Measurements from ENCODE around the gene TFB1M. TPM values are rescaled to one million over a fixed set of nuclear protein-coding genes. Genes with fewer than 3 reads are reported as not detected.

TFB1M gene
- total RNA-seq, 2 experiments from 2014 or later, result 45.1 to 48.5 TPM

- intact Hi-C loops (cut with micrococcal nuclease), result loop anchor here (2.0 to 5.0 kb wide), 2 partner anchors 300 to 1069 kb away; no protein-coding TSS in a partner anchor
- Mint-ChIP-seq H3K27ac (no peak overlapping the region), H3K9me3 (no peaks in the 10 kb centered on the region), H3K36me3 (no peaks in the 10 kb centered on the region), H3K4me1 (ENCODE audit: low read depth) (peaks cover 23% of the 10 kb centered on the region), H3K27me3 (no peaks in the 10 kb centered on the region), H3K4me3 (no peak overlapping the region)
- POLR2A ChIA-PET, result interaction anchor here (0.6 kb wide), 1 partner anchor 14 kb away, joined by 4 read pairs; the partner anchor contains the start of gene TFB1M
- no peak for DNase-seq
- CTCF ChIA-PET, result interaction anchor here (0.9 to 3.4 kb wide), 6 partner anchors 12 to 203 kb away, joined by 4 to 26 read pairs (median 16); no protein-coding TSS in a partner anchor
Observed at GRCh38 chr6:155328539-155329459, 14.5 kb upstream of the TFB1M start.

GRCh38 chr6:155328074-155328538 lies 13.8 kb upstream of the TFB1M start:
- ChIA-PET POLR2A (no interaction called here), CTCF (interaction anchor here (1.0 to 3.4 kb wide), 12 partner anchors 12 to 431 kb away, joined by 3 to 26 read pairs (median 6); no protein-coding TSS in a partner anchor)
- Mint-ChIP-seq H3K36me3 (no peaks in the 10 kb centered on the region), H3K9me3 (no peaks in the 10 kb centered on the region), H3K4me1 (ENCODE audit: low read depth) (peaks cover 16% of the 10 kb centered on the region), H3K4me3 (no peak overlapping the region), H3K27me3 (no peaks in the 10 kb centered on the region), H3K27ac (no peak overlapping the region)
- intact Hi-C loops (cut with micrococcal nuclease), result loop anchor here (2.0 to 5.0 kb wide), 2 partner anchors 301 to 1069 kb away; no protein-coding TSS in a partner anchor
- no peak for DNase-seq

- H3K4me1 Mint-ChIP-seq (ENCODE audit: low read depth), result peaks cover 13% of the 10 kb centered on the region
- peak overlapping the region; percentile 44 for H3K27ac Mint-ChIP-seq
- H3K36me3 Mint-ChIP-seq, result no peaks in the 10 kb centered on the region
- no peaks in the 10 kb centered on the region for H3K27me3 Mint-ChIP-seq
- peak; percentile 71 for DNase-seq
- POLR2A ChIA-PET, result no interaction called here
- no peak overlapping the region for H3K4me3 Mint-ChIP-seq
- CTCF ChIA-PET, result interaction anchor here (0.7 to 3.4 kb wide), 15 partner anchors 11 to 431 kb away, joined by 3 to 26 read pairs (median 4); no protein-coding TSS in a partner anchor
- no peaks in the 10 kb centered on the region for H3K9me3 Mint-ChIP-seq
- intact Hi-C loops (cut with micrococcal nuclease), result loop anchor here (1.0 to 5.0 kb wide), 3 partner anchors 203 to 1070 kb away; no protein-coding TSS in a partner anchor
Observed at GRCh38 chr6:155327326-155328073, 13.2 kb upstream of the TFB1M start.

- no peaks in the 10 kb centered on the region for H3K9me3 Mint-ChIP-seq
- CTCF ChIA-PET, result interaction anchor here (1.6 to 3.4 kb wide), 4 partner anchors 9 to 206 kb away, joined by 4 to 26 read pairs (median 14); no protein-coding TSS in a partner anchor
Observed at GRCh38 chr6:155325700-155326516, 11.6 kb upstream of the TFB1M start.

GRCh38 chr6:155324993-155325392 lies 10.7 kb upstream of the TFB1M start:
- no peaks in the 10 kb centered on the region for H3K27me3 Mint-ChIP-seq
- ChIA-PET CTCF (no interaction called here), POLR2A (no interaction called here)
- H3K4me3 Mint-ChIP-seq, result no peak overlapping the region
- H3K9me3 Mint-ChIP-seq, result no peaks in the 10 kb centered on the region
- no peak overlapping the region for H3K27ac Mint-ChIP-seq
- intact Hi-C loops (cut with micrococcal nuclease), result loop anchor here (5.0 kb wide), 1 partner anchor 1072 kb away; no protein-coding TSS in a partner anchor
- DNase-seq, result no peak
- H3K4me1 Mint-ChIP-seq (ENCODE audit: low read depth), result peaks cover 6% of the 10 kb centered on the region
- no peaks in the 10 kb centered on the region for H3K36me3 Mint-ChIP-seq

More at GRCh38 chr6:155325700-155326516, 11.6 kb upstream of the TFB1M start:
- Mint-ChIP-seq H3K27ac (no peak overlapping the region), H3K36me3 (no peaks in the 10 kb centered on the region), H3K4me3 (no peak overlapping the region), H3K27me3 (no peaks in the 10 kb centered on the region), H3K4me1 (ENCODE audit: low read depth) (peaks cover 13% of the 10 kb centered on the region)
- intact Hi-C loops (cut with micrococcal nuclease), result loop anchor here (5.0 kb wide), 1 partner anchor 1071 kb away; no protein-coding TSS in a partner anchor
- DNase-seq, result no peak
- POLR2A ChIA-PET, result interaction anchor here (0.5 kb wide), 1 partner anchor 1481 kb away, joined by 4 read pairs; no protein-coding TSS in a partner anchor

GRCh38 chr6:155324172-155324571 lies 9.9 kb upstream of the TFB1M start:
- no peaks in the 10 kb centered on the region for H3K27me3 Mint-ChIP-seq
- CTCF ChIA-PET, result no interaction called here
- intact Hi-C loops (cut with micrococcal nuclease), result no loop called here
- no peaks in the 10 kb centered on the region for H3K9me3 Mint-ChIP-seq
- POLR2A ChIA-PET, result no interaction called here
- DNase-seq, result no peak
- H3K27ac Mint-ChIP-seq, result no peak overlapping the region
- peaks cover 10% of the 10 kb centered on the region for H3K4me1 Mint-ChIP-seq (ENCODE audit: low read depth)
- no peak overlapping the region for H3K4me3 Mint-ChIP-seq
- no peaks in the 10 kb centered on the region for H3K36me3 Mint-ChIP-seq

- ChIA-PET CTCF (interaction anchor here (0.8 kb wide), 1 partner anchor 143 kb away, joined by 3 read pairs; no protein-coding TSS in a partner anchor), POLR2A (no interaction called here)
- Mint-ChIP-seq H3K36me3 (no peaks in the 10 kb centered on the region), H3K27ac (no peak overlapping the region), H3K4me1 (ENCODE audit: low read depth) (peaks cover 12% of the 10 kb centered on the region), H3K4me3 (no peak overlapping the region), H3K9me3 (no peaks in the 10 kb centered on the region), H3K27me3 (no peaks in the 10 kb centered on the region)
- intact Hi-C loops (cut with micrococcal nuclease), result loop anchor here (10.0 kb wide), 5 partner anchors 645 to 1955 kb away; no protein-coding TSS in a partner anchor
- DNase-seq, result no peak
Observed at GRCh38 chr6:155319902-155320301, 5.6 kb upstream of the TFB1M start.

GRCh38 chr6:155317186-155317585 lies 2.9 kb upstream of the TFB1M start:
- ChIA-PET POLR2A (no interaction called here), CTCF (interaction anchor here (1.0 to 5.3 kb wide), 6 partner anchors 11 to 389 kb away, joined by 3 to 53 read pairs (median 4); no protein-coding TSS in a partner anchor)
- Mint-ChIP-seq H3K36me3 (peaks cover 10% of the 10 kb centered on the region), H3K27me3 (no peaks in the 10 kb centered on the region), H3K9me3 (no peaks in the 10 kb centered on the region), H3K4me3 (no peak overlapping the region), H3K27ac (no peak overlapping the region), H3K4me1 (ENCODE audit: low read depth) (peaks cover 22% of the 10 kb centered on the region)
- no peak for DNase-seq
- intact Hi-C loops (cut with micrococcal nuclease), result loop anchor here (1.0 to 10.0 kb wide), 6 partner anchors 140 to 1958 kb away; no protein-coding TSS in a partner anchor

GRCh38 chr6:155316419-155316818 lies 2.1 kb upstream of the TFB1M start:
- H3K4me1 Mint-ChIP-seq (ENCODE audit: low read depth), result peaks cover 29% of the 10 kb centered on the region
- ChIA-PET CTCF (interaction anchor here (1.0 to 5.3 kb wide), 7 partner anchors 11 to 388 kb away, joined by 3 to 53 read pairs (median 3); no protein-coding TSS in a partner anchor), POLR2A (interaction anchor here (0.7 to 2.0 kb wide), 2 partner anchors 102 to 373 kb away, joined by 3 to 12 read pairs; no protein-coding TSS in a partner anchor)
- no peak for DNase-seq
- intact Hi-C loops (cut with micrococcal nuclease), result loop anchor here (10.0 kb wide), 5 partner anchors 642 to 1958 kb away; no protein-coding TSS in a partner anchor
- H3K36me3 Mint-ChIP-seq, result peaks cover 17% of the 10 kb centered on the region
- H3K27ac Mint-ChIP-seq, result no peak overlapping the region
- H3K9me3 Mint-ChIP-seq, result no peaks in the 10 kb centered on the region
- H3K27me3 Mint-ChIP-seq, result no peaks in the 10 kb centered on the region
- no peak overlapping the region for H3K4me3 Mint-ChIP-seq

GRCh38 chr6:155315516-155315871 lies 1.2 kb upstream of the TFB1M start:
- H3K27ac Mint-ChIP-seq, result peak overlapping the region; percentile 96
- no peaks in the 10 kb centered on the region for H3K27me3 Mint-ChIP-seq
- no peak for DNase-seq
- H3K9me3 Mint-ChIP-seq, result no peaks in the 10 kb centered on the region
- CTCF ChIA-PET, result interaction anchor here (1.1 to 5.3 kb wide), 9 partner anchors 11 to 387 kb away, joined by 3 to 53 read pairs (median 5); no protein-coding TSS in a partner anchor
- peaks cover 21% of the 10 kb centered on the region for H3K36me3 Mint-ChIP-seq
- peaks cover 35% of the 10 kb centered on the region for H3K4me1 Mint-ChIP-seq (ENCODE audit: low read depth)
- intact Hi-C loops (cut with micrococcal nuclease), result loop anchor here (2.0 to 10.0 kb wide), 8 partner anchors 387 to 1959 kb away; partner anchors contain the start of gene SCAF8
- H3K4me3 Mint-ChIP-seq, result peak overlapping the region; percentile 98
- POLR2A ChIA-PET, result interaction anchor here (1.0 to 2.0 kb wide), 8 partner anchors 15 to 1707 kb away, joined by 3 to 12 read pairs (median 3); no protein-coding TSS in a partner anchor

Data from activated CD4-positive, alpha-beta memory T cell treated with anti-CD3 and anti-CD28 coated beads for 36 hours (primary cell).